Activated T-helper 1 cell treated with Interleukin-2 at 50 U/mL for 16 hours (primary cell): ENCODE results near the gene GTF2E1.

Source experiments
- DNase-seq: peaks from one replicate; pipeline ENCODE4 v3.0.0-alpha.2; 2020; ENCODE audit warnings: low read depth

The GTF2E1 gene

GRCh38 chr3:120800625-120801024, 58.1 kb downstream of the GTF2E1 start:
- DNase-seq = no peak

- no peak for DNase-seq
Observed at GRCh38 chr3:120801484-120801883, 58.9 kb downstream of the GTF2E1 start.

GRCh38 chr3:120802916-120803315, 60.4 kb downstream of the GTF2E1 start:
- DNase-seq = no peak

- DNase-seq = no peak
Observed at GRCh38 chr3:120816728-120817127, 74.2 kb downstream of the GTF2E1 start.

- DNase-seq = no peak
Observed at GRCh38 chr3:120820748-120821147, 78.2 kb downstream of the GTF2E1 start.

GRCh38 chr3:120821426-120821825, 78.9 kb downstream of the GTF2E1 start:
- no peak for DNase-seq

- DNase-seq = no peak
Observed at GRCh38 chr3:120823156-120823555, 80.6 kb downstream of the GTF2E1 start.

GRCh38 chr3:120824613-120825012, 82.1 kb downstream of the GTF2E1 start:
- no peak for DNase-seq

GRCh38 chr3:120828796-120829195, 86.3 kb downstream of the GTF2E1 start:
- no peak for DNase-seq

GRCh38 chr3:120831066-120831465, 88.5 kb downstream of the GTF2E1 start:
- DNase-seq = no peak
